HCT116 (cell line): ENCODE data around the gene TUBA8. TPM values are rescaled to one million over a fixed set of nuclear protein-coding genes. Genes with fewer than 3 reads are reported as not detected.

Source experiments
- ATAC-seq: fragments of 200-7000 bp; cut with Tn5 transposase; 2 replicates; pipeline ENCODE4 v1.9.1; 2020; ENCODE audit warnings: mild to moderate bottlenecking, moderate library complexity
- BruUV-seq: library from RNA; stranded (reverse); fragments of 400-500 nt; replicated peaks from 2 replicates; lab custom pipeline; 2021; lab: Mats Ljungman, UMichigan
- CTCF ChIA-PET: fragments of 300-600 bp; sonication (Branson Sonifier 250); formaldehyde crosslinking; loops from one replicate; lab custom pipeline; 2021; ENCODE audit warnings: antibody characterized with exemption; lab: Charles Lee
- POLR2A ChIA-PET: fragments of 300-600, 350-600 bp; sonication (Branson Sonifier 250); formaldehyde crosslinking; loops from one replicate; lab custom pipeline; 2021; ENCODE audit warnings: antibody characterized with exemption; lab: Charles Lee
- RAD21 ChIA-PET, 2 experiments: fragments of 300-600 bp; sonication (Branson Sonifier 250); formaldehyde crosslinking; loops; one replicate each; lab custom pipeline; 2023; ENCODE audit warnings: low total read pairs in 2 of 2; ENCODE audit not compliant: uncharacterized antibody in 2 of 2, unreplicated experiment in 2 of 2, low non-redundant PET in 1 of 2; lab: Charles Lee
- DNase-seq: peaks from one replicate; pipeline ENCODE4 v3.0.0-alpha.2; 2010; ENCODE audit warnings: low read depth, low spot score
- H2AFZ ChIP-seq: fragments of 200-600 bp; shearing (Covaris generic), sonication (generic); 2 replicates; pipeline ENCODE4 v1.6.1; 2017; ENCODE audit warnings: low read depth, mixed run types, mixed read lengths, antibody characterized with exemption, low read length; ENCODE audit not compliant: poor library complexity, severe bottlenecking
- H3K27ac ChIP-seq: 2 replicates; pipeline ENCODE4 v1.5.1; 2012; ENCODE audit warnings: low read depth, low read length
- H3K27me3 ChIP-seq: fragments of 200-600 bp; sonication (generic); 2 replicates; pipeline ENCODE4 v1.6.1; 2016; ENCODE audit warnings: mixed run types, low read length, mixed read lengths; ENCODE audit not compliant: insufficient read depth
- H3K36me3 ChIP-seq, 2 experiments: fragments of 200-500 bp in 1 of 2; fragments of 200-600 bp in 1 of 2; sonication (Bioruptor generic) in 1 of 2; sonication (generic) in 1 of 2; 2 replicates each; pipeline versions ENCODE4 v1.5.1 to v1.6.1; 2014 to 2016; ENCODE audit warnings: low read length in 2 of 2, inconsistent platforms in 1 of 2, mixed read lengths in 1 of 2, mixed run types in 1 of 2; ENCODE audit not compliant: insufficient read depth in 2 of 2, control insufficient read depth in 1 of 2
- H3K4me1 ChIP-seq, 2 experiments: fragments of 200-600 bp in 1 of 2; sonication (generic) in 1 of 2; 2 replicates each; pipeline versions ENCODE4 v1.5.1 to v1.6.1; 2012 to 2017; ENCODE audit warnings: low read length in 2 of 2, inconsistent platforms in 1 of 2, mild to moderate bottlenecking in 1 of 2, mixed read lengths in 1 of 2, mixed run types in 1 of 2, moderate library complexity in 1 of 2; ENCODE audit not compliant: insufficient read depth in 2 of 2, control insufficient read depth in 1 of 2
- H3K4me2 ChIP-seq: fragments of 200-600 bp; sonication (generic); 2 replicates; pipeline ENCODE4 v1.6.1; 2017; ENCODE audit warnings: mixed run types, low read length, mixed read lengths
- H3K4me3 ChIP-seq, 2 experiments: fragments of 200-600 bp in 1 of 2; sonication (generic) in 1 of 2; replicated peaks in 1 of 2; 2 replicates each; pipeline ENCODE4 v1.5.1; 2011 to 2016; ENCODE audit warnings: low read length in 2 of 2, control low read depth in 1 of 2, low read depth in 1 of 2, mild to moderate bottlenecking in 1 of 2, mixed read lengths in 1 of 2, mixed run types in 1 of 2
- H3K79me2 ChIP-seq: fragments of 200-600 bp; sonication (generic); 2 replicates; pipeline ENCODE4 v1.6.1; 2017; ENCODE audit warnings: mild to moderate bottlenecking, mixed run types, low read length, moderate library complexity, mixed read lengths; ENCODE audit not compliant: insufficient read depth
- H3K9ac ChIP-seq: fragments of 200-600 bp; sonication (generic); 2 replicates; pipeline ENCODE4 v1.6.1; 2016; ENCODE audit warnings: low read length, mixed read lengths
- H3K9me2 ChIP-seq: fragments of 200-600 bp; sonication (generic), shearing (Covaris generic); 2 replicates; pipeline ENCODE4 v1.6.1; 2017; ENCODE audit warnings: mixed run types, mild to moderate bottlenecking, moderate library complexity; ENCODE audit not compliant: insufficient read depth
- H3K9me3 ChIP-seq, 2 experiments: fragments of 200-500 bp in 1 of 2; fragments of 200-600 bp in 1 of 2; sonication (Bioruptor generic) in 1 of 2; sonication (generic) in 1 of 2; 2 replicates each; pipeline ENCODE4 v1.6.1; 2014 to 2017; ENCODE audit warnings: low read length in 2 of 2, mixed read lengths in 2 of 2, inconsistent platforms in 1 of 2, low read depth in 1 of 2, mild to moderate bottlenecking in 1 of 2, mixed run types in 1 of 2, moderate library complexity in 1 of 2; ENCODE audit not compliant: control insufficient read depth in 1 of 2, insufficient read depth in 1 of 2
- H4K20me1 ChIP-seq: fragments of 200-600 bp; sonication (generic), shearing (Covaris generic); 2 replicates; pipeline ENCODE4 v1.6.1; 2017; ENCODE audit warnings: mixed run types, mild to moderate bottlenecking, moderate library complexity; ENCODE audit not compliant: insufficient read depth
- CEBPB ChIP-seq: IDR thresholded peaks from 2 replicates; pipeline ENCODE4 v1.6.1; 2012; ENCODE audit warnings: low read depth
- EGR1 ChIP-seq: IDR thresholded peaks from 2 replicates; pipeline ENCODE4 v1.6.1; 2012; ENCODE audit warnings: low read depth
- ELF1 ChIP-seq: IDR thresholded peaks from 2 replicates; pipeline ENCODE4 v1.6.1; 2012; ENCODE audit warnings: low read depth, borderline replicate concordance
- JUND ChIP-seq: IDR thresholded peaks from 2 replicates; pipeline ENCODE4 v1.6.1; 2012
- POLR2AphosphoS5 ChIP-seq: IDR thresholded peaks from 2 replicates; pipeline ENCODE4 v1.6.1; 2011; ENCODE audit warnings: mild to moderate bottlenecking, low read depth, low read length, moderate library complexity
- YY1 ChIP-seq: IDR thresholded peaks from 2 replicates; pipeline ENCODE4 v1.6.1; 2011; ENCODE audit warnings: low read length, low read depth, moderate library complexity, mild to moderate bottlenecking; ENCODE audit not compliant: insufficient replicate concordance; ENCODE audit errors: extremely low read depth
- ZBTB33 ChIP-seq: IDR thresholded peaks from 2 replicates; pipeline ENCODE4 v1.6.1; 2011; ENCODE audit warnings: mild to moderate bottlenecking, low read length, moderate library complexity; ENCODE audit not compliant: insufficient replicate concordance; ENCODE audit errors: extremely low read depth
- ZFX ChIP-seq: fragments of 450-650 bp; IDR thresholded peaks from 2 replicates; pipeline ENCODE4 v1.6.1; 2017
- ZNF274 ChIP-seq: fragments of 200-500 bp; sonication (Bioruptor generic); IDR thresholded peaks from 2 replicates; pipeline ENCODE4 v1.6.1; 2014; ENCODE audit warnings: mild to moderate bottlenecking, low read depth, low read length, inconsistent platforms
- intact Hi-C: fragments of 100-400 bp; cut with micrococcal nuclease; formaldehyde crosslinking; loops from 2 replicates; pipeline ENCODE4 v1.10.0; 2022
- total RNA-seq: library from RNA; stranded (reverse); gene quantifications from one replicate; pipeline ENCODE4 v1.2.1, GENCODE V29; 2021; ENCODE audit not compliant: unreplicated experiment
- TF ChIP-seq, protein P1 (sequence below): IDR thresholded peaks from 2 replicates; pipeline ENCODE4 v1.6.1; 2012

Gene TUBA8
- total RNA-seq, 1 experiment from 2014 or later: 2.3 TPM

- no peaks in the 10 kb centered on the region for H3K27me3 ChIP-seq
- H3K9me2 ChIP-seq: no peaks in the 10 kb centered on the region
- H3K79me2 ChIP-seq: no peaks in the 10 kb centered on the region
- POLR2A ChIA-PET: interaction anchor here (0.6 kb wide), 1 partner anchor 16 kb away, joined by 5 read pairs; no protein-coding TSS in a partner anchor
- H3K9me3 ChIP-seq: no peaks in the 10 kb centered on the region
- ATAC-seq (no peak), DNase-seq (no peak)
- RAD21 ChIA-PET: no interaction called here
- CTCF ChIA-PET: no interaction called here
- H3K4me3 ChIP-seq: no peak overlapping the region
- H2AFZ ChIP-seq: no peak overlapping the region
- TF ChIP-seq EGR1 (no peak), ZNF274 (no peak), ELF1 (no peak), CEBPB (no peak), POLR2AphosphoS5 (no peak), JUND (no peak), YY1 (no peak), ZFX (no peak), ZBTB33 (no peak)
- TF ChIP-seq, protein P1, sequence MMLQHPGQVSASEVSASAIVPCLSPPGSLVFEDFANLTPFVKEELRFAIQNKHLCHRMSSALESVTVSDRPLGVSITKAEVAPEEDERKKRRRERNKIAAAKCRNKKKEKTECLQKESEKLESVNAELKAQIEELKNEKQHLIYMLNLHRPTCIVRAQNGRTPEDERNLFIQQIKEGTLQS: no peak
- no peak overlapping the region for H3K27ac ChIP-seq
- H3K4me2 ChIP-seq: no peak overlapping the region
- intact Hi-C loops: no loop called here
- H4K20me1 ChIP-seq: no peaks in the 10 kb centered on the region
- no peak overlapping the region for H3K9ac ChIP-seq
- H3K4me1 ChIP-seq: no peaks in the 10 kb centered on the region
- no peaks in the 10 kb centered on the region for H3K36me3 ChIP-seq
- no TSS peak for BruUV-seq
Observed at GRCh38 chr22:18133452-18133851, 22.8 kb downstream of the TUBA8 start.
